Fibroblast of pulmonary artery (primary cell): ENCODE results near the gene LDAH.

Experiments used
- DNase-seq: peaks from one replicate; pipeline ENCODE4 v3.0.0-alpha.2; 2010; ENCODE audit warnings: low read depth
- H3K4me3 ChIP-seq: replicated peaks from 2 replicates; pipeline ENCODE4 v1.5.1; 2011; ENCODE audit warnings: low read depth, mild to moderate bottlenecking, control low read depth, low read length, moderate library complexity
- CTCF ChIP-seq: IDR thresholded peaks from 2 replicates; pipeline ENCODE4 v1.5.1; 2011; ENCODE audit warnings: mild to moderate bottlenecking, control low read depth, low read length, inconsistent platforms; ENCODE audit errors: missing control alignments

Gene LDAH

GRCh38 chr2:20657522-20658235, 165.2 kb downstream of the LDAH start:
- H3K4me3 ChIP-seq: no peak overlapping the region
- TF ChIP-seq CTCF: no peak
- no peak for DNase-seq

GRCh38 chr2:20656561-20656960, 166.3 kb downstream of the LDAH start:
- DNase-seq: no peak
- H3K4me3 ChIP-seq: no peak overlapping the region
- no peak for TF ChIP-seq CTCF

- no peak for TF ChIP-seq CTCF
- DNase-seq: no peak
- H3K4me3 ChIP-seq: no peak overlapping the region
Observed at GRCh38 chr2:20654535-20654813, 168.4 kb downstream of the LDAH start.

GRCh38 chr2:20653695-20654534, 169.0 kb downstream of the LDAH start:
- no peak overlapping the region for H3K4me3 ChIP-seq
- TF ChIP-seq CTCF: no peak
- DNase-seq: no peak

- TF ChIP-seq CTCF: no peak
- DNase-seq: no peak
- H3K4me3 ChIP-seq: no peak overlapping the region
Observed at GRCh38 chr2:20652673-20653575, 170.0 kb downstream of the LDAH start.

- H3K4me3 ChIP-seq: no peak overlapping the region
- no peak for DNase-seq
- TF ChIP-seq CTCF: no peak
Observed at GRCh38 chr2:20652141-20652540, 170.8 kb downstream of the LDAH start.
